Stimulated activated CD4-positive, alpha-beta T cell treated with anti-CD3 and anti-CD28 coated beads, Interleukin-2, amount 100 ng/mL, for 4 hours (primary cell): Measurements from ENCODE around the gene DKK3.

Source experiments
- DNase-seq: peaks from one replicate; pipeline ENCODE4 v3.0.0-alpha.2; 2020; ENCODE audit warnings: low read depth

Gene DKK3

GRCh38 chr11:11981840-11982239, 26.6 kb downstream of the DKK3 start:
- DNase-seq: no peak

GRCh38 chr11:11981364-11981763, 27.1 kb downstream of the DKK3 start:
- no peak for DNase-seq

- DNase-seq: no peak
Measured at GRCh38 chr11:11980841-11981308, 27.6 kb downstream of the DKK3 start.

DNA sequence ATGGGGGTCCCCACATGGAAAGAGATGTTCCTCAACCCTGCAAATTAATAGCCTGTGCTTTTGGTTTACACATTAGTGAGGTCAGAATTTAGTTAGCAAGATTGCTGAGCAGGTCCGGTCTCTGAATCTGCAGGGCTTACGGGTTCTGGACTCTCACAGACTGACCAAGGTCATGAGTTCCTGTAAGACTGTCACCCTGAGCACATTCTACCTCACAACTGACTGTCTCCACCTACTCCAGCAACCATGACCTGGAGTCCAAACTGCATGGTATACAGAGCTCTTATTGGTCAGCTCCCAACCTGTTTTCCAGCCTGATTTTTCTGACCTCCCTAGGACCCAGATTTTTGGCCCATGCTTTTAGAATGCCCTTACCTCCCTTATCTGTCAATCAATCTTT, 28.2 kb downstream of the DKK3 start:
- DNase-seq: no peak

GRCh38 chr11:11979488-11980117, 28.8 kb downstream of the DKK3 start:
- no peak for DNase-seq

GRCh38 chr11:11978792-11979487, 29.5 kb downstream of the DKK3 start:
- no peak for DNase-seq

- no peak for DNase-seq
Measured at GRCh38 chr11:11978098-11978637, 30.3 kb downstream of the DKK3 start.

GRCh38 chr11:11977206-11977938, 31.1 kb downstream of the DKK3 start:
- no peak for DNase-seq

DNA sequence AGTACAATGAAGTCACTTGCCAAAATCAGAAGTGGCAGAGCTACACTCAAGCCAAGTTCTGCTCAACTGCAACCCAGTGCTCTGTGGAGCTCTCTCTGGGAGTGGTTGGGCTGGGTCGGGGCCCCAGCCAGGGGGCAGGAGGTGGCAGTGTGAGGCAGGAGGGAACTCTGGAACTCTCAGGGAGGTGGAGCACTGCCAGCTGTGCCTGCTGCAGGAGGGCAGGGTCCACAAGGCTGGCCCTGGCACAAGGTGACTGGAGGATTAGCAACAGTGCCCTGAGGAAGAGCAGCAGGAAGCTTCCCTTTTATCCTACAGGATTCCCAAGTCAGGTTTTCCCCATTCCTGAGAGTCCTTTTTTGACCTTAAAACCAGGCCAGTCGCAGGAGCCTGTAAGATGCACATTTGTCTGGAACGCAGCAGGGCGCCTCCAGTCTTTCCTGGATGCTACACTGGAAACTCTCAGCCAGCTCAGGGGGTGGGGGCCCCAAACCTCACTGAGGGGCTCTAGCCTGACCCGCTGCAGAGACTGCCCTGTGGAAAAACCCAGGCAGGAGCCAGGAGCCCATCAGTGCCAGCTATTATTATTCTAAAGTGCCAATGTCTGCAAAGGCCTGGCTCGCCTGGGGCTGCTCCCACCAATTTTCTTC, 31.8 kb downstream of the DKK3 start:
- no peak for DNase-seq

- no peak for DNase-seq
Measured at GRCh38 chr11:11975201-11976092, 33.0 kb downstream of the DKK3 start.

DNA sequence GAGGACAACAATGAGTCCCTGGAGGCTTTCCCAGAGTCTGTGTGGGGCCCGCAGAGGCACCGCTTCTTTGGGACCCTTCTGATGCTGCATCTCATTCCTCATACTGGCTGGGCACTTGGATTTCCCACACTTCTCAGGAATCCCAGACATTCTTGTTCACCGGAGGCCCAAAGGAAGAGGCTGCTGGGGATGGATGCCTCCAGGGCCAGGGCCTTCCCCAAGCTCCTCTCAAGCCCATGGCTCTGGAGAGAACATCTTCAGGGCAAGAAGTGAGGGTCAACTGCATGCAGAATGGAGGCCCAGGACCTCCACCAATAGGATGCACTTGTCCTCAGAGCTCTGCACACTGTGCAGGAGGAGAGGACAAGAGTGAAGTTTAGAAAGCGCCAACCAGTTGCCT, 34.6 kb downstream of the DKK3 start:
- no peak for DNase-seq

DNA sequence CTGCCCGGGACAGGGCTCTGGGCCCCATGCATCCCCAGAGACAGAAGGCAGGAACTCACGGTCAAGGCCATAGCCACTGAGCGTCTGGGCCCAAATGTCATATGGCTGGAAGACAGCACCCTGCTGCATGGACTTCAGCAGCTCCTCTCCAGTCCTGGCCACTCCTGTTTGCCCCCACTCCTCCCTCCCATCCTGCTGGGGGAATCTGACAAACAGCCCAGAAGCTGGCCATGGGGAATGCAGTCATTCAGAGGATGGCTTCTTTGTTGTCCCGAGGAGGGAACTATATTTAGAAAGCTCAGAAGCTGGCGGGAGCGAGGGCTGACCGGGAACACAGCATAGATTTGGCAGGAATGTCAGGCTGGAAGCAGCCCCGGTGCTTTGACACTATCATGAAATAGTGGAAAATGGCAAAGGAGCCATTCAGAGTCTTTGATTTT, 35.0 kb downstream of the DKK3 start:
- DNase-seq: no peak

DNA sequence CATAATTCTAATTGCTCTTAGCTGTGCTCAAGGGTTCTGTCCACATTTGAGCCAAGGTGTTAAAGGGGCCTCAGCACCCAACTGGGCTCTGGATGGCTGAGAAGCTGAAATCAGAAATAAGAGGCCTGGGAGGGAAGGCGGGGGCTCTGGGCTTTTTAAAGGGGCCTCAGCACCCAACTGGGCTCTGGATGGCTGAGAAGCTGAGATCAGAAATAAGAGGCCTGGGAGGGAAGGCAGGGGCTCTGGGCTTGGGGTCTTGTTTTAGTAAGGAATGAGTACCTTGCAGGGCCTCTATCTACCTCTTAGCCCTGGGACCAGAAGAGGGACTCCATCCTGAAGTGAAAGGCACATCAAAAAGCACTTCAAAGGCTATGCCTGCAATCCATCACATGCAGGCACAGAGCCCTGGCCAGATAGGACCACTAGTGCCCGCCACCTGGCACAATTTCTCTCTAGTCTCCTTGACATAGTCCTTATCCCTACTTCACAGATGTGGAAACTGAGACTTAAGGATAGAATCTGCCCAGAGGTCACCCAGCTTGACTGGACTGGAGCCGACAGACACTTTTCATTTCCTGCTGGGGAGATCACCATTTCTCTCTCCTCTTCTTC, 35.6 kb downstream of the DKK3 start:
- no peak for DNase-seq

DNA sequence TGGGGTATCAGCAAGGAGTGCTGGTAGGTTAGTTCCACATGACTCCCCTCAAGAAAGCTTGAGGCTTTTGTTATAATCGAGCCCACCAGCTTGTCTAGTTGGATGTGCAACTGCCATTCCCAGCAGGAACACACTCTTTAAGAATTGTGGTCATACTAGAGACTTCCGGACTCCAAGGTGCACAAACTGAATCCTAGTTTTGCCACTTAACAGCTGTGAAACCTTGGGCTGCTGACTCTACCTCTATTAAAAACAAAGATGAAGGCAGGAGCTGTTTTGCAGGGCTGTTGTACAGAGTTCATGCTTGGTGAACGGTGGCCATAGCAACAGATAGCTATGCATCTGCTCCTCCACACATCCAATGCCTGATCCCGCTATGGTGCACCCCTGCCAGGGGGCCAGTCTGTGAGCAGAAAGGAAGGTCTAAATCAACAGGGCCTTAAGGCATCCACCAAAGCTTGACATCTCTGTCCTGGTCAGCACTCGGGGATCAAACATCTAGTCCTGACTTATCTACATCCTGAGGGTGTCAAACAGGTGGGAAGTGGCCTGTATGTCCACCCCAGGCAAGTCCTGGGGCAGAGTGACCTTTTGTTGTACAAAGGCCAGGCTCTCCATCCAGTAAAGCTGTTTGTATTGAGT, 36.4 kb downstream of the DKK3 start:
- no peak for DNase-seq

DNA sequence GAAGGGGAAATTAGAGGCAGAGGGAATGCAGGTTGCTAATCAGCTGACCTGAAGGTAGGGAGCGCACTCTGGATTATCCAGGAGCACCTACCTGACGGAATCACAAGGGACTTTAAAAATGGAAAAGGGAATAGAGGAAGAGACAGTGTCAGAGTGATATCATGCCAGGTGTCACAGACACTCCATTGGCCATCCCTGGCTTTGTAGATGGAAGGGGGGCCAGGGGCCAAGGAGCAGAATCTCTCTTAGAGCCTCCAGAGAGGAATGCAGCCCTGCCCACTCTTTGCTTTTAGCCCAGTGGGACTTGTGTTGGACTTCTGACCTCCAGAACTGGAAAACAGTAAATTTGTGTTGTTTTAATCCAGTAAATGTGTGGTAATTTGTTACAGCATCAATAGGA, 37.9 kb downstream of the DKK3 start:
- no peak for DNase-seq

GRCh38 chr11:11969380-11970215, 38.8 kb downstream of the DKK3 start:
- DNase-seq: no peak

DNA sequence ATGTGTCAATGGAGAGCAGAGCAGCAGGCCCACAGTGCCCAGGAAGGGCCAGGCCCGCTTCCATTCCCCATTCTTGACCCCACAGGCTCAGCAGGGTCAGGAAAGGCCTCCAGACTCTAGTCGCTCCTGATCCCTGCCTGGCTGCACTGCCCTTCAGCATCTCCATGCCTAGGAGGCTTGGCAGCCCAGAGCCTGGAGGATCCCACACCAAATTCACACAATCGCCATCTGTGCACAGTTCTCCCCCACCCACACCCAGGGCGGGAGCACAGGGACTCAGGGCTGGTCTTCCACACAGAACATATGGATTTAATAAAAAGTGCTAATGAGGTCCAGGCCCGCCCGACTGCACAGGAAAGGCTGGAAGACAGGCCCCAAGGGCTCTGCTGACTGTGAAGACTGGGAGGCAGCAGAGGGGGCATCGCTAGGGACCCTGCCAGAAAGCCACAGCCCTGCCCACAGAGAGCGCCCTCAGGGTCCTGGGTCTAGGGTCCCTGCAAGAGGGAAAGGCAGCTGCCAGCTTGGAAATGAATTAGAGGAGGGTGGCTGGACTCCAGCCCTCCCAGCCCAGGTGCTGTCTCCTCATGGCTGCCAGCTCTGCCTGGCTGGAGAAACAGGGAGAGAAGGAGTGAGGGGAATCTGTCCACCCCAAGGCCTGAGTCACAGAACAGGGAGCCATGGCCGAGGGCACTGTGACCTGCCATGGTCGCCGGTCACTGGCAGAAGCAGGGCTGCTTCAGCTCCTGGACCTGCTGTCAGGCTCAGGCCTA, 39.7 kb downstream of the DKK3 start:
- no peak for DNase-seq

DNA sequence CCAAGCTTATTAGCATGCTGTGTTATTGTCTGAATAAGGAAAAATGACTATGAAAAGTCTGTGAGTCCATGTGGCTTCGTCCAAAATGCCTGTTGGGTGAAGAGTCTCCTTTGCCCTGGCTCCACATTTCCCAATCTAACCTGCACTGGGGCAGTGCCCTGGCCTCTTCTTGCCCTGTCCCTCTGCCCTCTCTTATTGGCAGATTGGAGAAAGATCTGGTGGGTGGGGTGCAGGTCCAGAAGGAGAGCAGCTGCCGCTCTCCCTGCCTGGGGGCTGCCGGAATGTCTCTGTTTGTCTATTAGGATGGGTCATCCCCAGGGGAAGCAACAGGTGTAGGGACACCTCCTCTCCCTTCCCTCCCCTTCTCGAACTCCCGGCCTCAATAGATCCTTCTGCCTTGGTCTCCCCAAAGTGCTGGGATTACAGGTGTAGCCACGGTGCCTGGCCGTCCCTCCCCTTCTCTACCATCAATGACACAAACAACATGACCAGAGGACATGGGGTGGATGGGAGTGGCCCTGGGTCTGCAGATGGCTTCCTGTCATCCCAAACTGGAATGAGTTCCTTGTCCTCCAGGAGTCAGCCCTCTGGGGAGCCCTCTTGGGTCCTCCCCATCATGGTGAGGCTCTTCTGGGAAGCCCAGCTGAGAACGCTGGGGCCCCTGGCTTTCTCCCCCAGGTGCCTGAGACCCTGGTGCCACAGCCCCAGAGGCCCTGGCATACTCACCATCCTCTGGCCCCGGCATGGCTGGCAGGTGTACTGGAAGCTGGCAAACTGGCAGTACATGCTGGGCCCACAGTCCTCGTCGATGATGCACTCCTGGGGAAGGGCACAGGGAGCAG, 40.5 kb downstream of the DKK3 start:
- no peak for DNase-seq
